GM18517 (cell line): Measurements from ENCODE around the gene NEURL1.

Experiments used
- ATAC-seq: cut with Tn5 transposase; IDR thresholded peaks from one replicate; pipeline ENCODE4 v1.9.1; 2021; ENCODE audit warnings: mild to moderate bottlenecking, moderate library complexity; ENCODE audit not compliant: unreplicated experiment

NEURL1 gene

DNA sequence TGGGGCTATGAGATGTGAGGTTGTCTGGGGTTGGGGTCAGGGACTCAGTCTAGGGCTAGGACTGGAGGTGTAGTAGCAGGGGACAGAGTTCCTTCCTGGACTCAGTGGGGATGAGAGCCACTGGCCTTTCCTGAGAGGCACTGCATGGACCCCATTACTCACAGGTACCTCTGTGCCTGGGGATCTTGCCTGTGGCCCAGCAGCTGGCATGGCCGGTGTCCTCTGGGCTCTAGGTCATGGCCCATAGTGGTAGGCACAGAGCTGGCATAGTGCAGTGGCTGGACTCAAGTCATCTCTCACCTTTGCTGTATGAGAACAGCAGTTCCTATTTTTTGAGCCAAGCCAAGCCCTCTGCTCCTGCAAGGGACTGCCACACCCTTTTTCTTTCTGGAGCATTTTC, 51.9 kb downstream of the NEURL1 start:
- ATAC-seq, result no peak

DNA sequence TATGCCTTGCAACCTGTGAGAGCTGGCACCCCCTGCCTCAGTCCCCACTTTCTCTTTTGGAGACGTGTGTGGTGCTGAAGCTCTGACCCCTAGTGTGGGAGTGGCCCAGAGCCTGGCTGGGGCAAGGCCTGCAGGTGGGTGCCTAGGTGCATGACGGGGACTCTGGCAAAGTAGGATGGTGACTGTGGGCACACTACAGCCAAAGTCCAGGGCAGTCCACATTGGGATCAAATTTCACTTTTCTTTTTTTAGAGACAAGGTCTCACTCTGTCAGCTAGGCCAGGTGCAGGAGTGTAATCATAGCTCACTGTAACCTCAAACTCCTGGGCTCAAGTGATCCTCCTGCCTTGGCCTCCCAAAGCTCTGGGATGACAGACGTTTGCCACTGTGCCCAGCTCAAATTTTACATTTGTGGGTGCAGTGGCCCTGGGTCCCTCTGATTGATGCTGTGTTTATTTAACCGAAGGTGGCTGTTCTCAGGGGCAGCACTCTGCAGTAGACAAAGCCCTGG, 52.3 kb downstream of the NEURL1 start:
- ATAC-seq, result no peak

- ATAC-seq, result no peak
Observed at GRCh38 chr10:103546401-103546800, 52.9 kb downstream of the NEURL1 start.

DNA sequence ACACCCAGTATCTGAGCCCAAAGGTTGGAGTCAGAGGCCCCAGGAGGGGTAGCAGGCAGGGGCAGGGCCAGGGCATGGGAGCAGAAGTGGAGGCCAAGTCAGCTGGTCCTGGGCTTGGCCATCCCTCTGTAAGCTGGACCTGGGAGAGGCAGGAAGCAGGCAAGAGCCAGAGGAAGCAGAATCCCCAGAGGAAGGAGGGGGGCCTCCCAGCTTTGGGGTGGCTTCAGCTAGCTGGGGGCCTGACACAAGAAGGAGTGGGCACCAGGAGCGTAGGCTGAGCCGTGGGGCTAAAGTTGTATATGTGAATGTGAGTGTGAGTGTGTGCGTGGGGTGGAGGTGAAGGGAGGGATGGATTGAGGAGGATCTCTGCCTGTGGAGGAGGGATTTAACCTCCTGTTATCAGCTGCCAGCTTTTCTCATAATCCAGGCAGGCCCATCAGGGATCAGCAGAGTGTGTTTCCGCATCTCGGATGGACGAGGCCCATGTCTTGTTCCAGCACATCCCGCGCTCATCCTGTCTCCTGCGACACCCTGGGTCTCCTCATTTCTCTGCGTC, 54.0 kb downstream of the NEURL1 start:
- no peak for ATAC-seq

- no peak for ATAC-seq
Observed at GRCh38 chr10:103548006-103548405, 54.5 kb downstream of the NEURL1 start.

GRCh38 chr10:103548581-103549348, 55.3 kb downstream of the NEURL1 start:
- no peak for ATAC-seq

DNA sequence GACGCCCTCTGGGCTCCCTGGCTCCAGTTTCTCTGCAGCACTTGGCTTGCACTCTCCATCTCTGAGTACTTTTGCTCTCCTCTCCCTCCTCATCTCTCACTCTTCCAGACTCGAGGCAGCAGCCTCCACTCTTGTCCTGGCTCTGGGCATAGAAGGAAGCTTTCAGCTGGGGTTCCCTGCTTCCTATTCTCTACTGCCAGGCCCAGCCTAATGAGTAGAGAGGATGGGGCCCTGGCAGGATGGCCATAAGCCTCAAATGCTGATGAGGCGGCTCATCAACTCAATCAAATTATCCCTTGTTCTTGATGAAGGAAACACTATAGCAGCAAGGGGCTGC, 55.8 kb downstream of the NEURL1 start:
- ATAC-seq, result no peak

GRCh38 chr10:103550229-103550628, 56.7 kb downstream of the NEURL1 start:
- ATAC-seq, result no peak

DNA sequence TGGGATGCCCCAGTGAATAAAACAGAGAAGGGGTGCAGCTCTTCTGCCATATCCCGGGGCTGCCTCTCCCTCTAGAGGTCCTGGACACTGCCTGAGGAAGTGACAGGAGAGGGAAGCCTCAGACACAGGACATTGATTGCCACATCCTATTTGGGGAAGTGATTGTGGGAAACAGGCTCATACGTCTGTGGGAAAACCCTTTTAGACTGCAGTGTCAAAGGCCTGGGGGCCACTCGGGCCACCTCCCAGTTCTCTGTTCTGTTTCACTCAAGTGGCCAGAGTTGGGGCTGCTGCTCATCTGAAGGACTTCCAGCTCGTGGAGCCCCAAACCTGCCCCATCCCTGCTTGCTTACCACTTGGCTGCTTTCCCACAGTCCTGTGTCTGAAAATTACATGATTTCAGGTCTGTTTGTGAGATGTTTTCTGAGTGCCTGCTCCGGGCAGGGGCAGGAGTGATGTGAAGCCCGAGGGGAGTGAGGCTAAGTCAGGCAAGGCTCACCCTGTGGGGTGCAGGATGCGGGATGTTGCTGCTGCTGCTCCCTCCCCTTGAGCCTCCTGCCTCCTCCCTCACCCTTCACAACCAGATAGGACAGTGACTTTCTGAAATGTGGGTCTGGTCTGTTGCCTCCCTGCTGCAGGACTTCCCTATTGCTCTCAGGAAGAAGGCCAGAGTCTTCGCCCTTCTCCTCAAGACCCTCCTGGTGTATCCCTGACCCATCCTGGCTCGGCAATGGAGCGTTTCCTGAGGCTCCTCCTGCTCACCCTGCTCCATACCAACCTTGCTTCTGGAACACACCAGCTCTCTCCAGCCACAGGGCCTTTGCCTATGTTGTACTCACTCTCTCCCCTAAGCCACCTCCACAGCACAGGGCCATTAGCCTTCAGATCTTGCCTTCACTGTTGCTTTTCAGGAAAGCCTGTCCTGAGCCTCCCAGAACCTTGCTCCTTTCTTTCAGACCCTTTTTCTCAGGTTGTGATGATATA, 58.4 kb downstream of the NEURL1 start:
- no peak for ATAC-seq

DNA sequence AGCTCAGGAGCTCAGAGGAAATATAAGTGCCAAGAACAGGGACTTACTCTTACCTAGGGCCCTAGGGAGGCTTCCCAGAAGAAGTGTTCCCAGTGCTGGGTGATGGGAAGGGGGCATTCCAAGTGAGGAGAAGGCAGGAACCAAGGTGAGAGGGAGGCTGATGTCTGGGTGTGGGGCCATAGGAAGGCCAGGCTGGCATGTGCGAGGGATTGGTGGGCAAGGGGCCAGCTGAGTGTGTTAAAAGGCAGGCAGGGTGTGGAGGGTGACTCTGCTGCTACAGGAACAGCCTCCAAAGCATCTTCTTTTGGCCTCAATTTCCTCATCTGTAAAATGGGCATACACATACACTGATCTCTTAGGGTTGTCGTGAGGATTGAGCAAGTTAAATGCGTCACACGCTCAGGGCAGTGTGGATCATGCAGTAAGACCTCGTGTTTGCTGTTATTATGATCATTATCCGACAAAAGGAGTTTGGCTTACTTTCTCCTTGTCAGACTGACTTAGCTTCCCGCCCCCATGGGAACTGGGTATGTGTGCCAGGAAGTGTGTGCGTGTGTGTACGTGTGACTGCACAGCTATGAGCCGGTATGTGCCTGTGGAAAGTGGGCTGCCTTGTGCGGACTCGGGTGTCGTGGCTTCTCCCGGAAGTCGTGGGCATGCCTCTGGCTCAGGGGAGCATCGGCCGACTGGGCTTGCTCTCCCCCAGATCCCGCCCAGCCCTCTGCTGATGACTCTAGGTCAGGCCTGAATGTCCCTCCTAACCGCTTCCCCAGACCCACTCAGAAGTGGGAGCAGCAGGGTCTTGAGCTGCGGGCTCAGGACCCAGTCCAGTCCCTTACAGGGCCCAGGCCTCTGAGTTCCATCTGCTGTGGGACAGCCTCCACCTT, 59.6 kb downstream of the NEURL1 start:
- ATAC-seq, result no peak

DNA sequence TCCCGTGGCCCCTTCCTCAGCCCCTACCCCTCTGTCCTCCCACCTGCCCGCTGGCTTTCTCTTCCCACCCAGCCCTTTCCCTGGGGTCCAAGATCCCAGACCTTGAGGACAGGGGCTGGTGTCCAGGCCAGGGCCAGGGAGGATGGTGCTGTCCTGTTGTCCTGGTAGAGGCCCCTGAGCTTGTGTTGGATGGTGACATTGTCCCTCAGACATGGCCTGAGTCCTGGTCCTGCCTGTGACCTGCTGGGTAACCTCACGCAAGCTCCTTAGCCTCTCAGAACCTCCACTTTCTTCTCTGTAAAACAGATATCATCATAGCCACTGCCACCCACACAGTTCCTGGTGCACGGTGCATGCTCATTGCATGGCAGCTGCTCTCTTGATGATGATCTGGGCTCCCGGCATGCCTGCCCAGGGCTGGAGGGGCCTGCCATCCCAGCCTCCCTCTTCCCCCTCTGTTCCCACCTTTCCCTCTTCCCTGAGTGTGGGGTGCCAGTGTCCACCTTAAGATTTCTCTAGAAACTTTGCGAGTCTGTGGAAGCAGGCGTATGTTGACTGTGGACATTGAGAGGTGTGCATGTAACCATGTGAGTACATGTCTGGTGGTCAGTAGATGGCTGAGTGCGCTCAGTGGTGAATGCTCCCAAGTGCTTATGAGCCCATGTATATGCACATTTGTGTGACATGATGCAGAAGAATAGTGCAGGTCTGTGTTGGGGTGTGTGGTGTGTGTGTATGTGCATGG, 60.4 kb downstream of the NEURL1 start:
- no peak for ATAC-seq

DNA sequence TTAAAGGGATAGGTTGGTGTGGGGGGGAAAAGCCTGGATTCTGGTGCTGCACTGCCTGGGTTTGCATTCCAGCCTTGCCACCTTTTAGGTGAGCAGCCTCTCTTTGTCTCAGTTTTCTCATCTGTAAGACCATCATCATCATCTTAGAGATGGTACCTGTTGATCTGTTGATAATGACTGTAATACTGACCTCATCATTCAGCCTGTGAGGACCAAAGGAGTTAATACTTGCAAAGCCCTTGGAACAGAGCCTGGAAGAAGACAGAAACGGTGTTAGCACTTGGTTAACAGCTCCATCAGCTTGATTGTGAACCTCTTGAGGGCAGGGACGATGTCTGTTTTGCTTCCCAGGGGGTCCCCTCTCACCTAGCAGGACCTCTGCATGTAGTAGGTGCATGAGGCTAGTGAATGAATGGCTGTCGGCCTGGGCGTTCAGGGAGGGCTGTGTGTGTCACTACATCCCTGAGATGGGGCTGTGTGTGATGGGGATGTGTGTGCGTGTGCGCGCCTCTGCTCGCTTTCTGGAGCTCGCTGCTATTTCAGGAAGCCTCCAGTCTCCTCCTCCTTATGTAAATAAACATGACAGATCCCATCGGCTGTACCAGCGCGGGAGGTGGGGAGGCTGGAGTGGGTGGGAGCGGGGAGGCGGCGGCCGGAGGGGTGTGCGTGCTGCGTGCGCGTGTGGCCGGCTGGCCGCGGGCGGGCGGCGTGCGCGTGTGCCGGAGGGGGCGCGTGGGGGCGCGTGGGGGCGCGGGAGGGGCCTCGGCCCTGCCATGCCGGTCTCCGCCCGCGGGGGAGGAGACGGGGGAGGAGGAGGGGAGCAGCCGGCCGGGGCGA, 61.2 kb downstream of the NEURL1 start:
- no peak for ATAC-seq

GRCh38 chr10:103555325-103555649, 61.8 kb downstream of the NEURL1 start:
- ATAC-seq, result no peak

DNA sequence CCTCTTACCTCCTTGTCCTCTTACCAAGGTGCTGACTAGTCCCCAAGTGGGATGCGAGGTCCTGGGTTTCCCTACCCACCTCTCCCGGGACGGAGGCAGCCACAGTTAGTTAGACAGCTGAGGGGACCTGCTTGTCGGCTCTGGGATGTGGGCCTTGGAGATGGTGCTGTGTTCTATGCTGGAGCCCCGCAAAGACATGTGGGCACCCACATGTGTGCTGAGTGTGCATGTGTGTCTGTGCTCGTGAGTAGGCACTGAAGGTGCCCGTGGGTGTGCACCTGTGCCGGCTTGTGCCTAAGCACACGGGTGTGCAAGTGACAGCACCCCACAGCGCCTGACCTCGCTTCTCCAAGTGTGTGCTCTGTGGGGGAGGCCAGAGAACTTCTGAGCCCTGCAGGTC, 62.2 kb downstream of the NEURL1 start:
- ATAC-seq, result no peak

- ATAC-seq, result no peak
Observed at GRCh38 chr10:103556383-103557007, 63.0 kb downstream of the NEURL1 start.

- ATAC-seq, result no peak
Observed at GRCh38 chr10:103557455-103557854, 64.0 kb downstream of the NEURL1 start.

DNA sequence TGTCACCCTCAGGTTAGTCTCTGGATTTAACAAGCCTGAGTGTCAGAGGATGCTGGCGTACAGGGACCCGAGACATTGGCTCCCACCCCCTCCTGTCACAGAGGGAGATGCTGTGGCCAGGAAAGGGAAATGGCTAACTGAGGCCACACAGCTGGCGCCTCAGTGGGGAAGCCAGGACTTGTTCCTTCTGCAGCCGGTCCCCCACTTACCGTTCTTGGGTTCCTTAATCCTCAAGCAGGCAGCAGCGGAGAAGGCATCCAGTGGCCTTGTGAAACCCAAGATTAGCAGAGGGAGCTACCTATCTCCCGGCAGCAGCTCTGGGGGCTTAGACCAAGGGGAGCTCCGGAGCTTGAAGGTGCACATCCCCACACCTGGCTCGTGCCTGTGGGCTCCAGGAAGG, 65.4 kb downstream of the NEURL1 start:
- no peak for ATAC-seq

DNA sequence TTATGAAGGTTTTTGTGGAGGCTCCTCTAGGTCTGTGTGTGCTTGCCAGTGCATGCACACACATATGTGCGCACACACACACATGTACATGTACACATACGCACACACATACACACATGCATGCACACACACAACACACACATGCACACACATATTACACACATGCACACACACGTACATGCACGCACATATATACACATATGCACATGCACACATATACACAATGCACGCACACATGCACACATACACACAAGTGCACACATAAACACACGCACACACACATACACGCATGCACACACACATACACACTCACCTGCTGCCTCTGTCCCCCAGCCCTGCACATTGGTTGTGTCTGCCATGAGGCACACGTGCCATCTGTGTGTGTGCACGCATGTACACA, 66.3 kb downstream of the NEURL1 start:
- no peak for ATAC-seq

DNA sequence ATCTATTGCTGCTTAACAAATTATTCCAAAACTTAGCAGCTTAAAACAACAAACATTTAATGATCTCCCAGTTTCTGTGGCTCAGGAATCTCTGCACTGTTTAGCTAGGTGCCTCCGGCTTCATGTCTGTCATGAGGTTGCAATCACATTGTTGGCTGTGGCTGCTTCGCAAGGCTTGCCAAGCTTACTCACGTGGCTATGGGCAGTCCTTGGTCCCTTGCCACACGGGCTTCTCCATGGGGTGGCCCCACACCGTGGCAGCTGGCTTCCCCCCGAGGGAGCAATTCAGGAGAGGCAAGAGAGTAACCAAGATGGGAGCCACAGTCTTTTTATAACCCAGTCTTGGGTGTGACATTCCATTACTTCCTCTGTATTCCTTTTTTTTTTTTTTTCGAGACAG, 67.4 kb downstream of the NEURL1 start:
- ATAC-seq, result no peak
